ENCODE data around the gene MZB1.

MZB1 gene, protein sequence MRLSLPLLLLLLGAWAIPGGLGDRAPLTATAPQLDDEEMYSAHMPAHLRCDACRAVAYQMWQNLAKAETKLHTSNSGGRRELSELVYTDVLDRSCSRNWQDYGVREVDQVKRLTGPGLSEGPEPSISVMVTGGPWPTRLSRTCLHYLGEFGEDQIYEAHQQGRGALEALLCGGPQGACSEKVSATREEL

DNA sequence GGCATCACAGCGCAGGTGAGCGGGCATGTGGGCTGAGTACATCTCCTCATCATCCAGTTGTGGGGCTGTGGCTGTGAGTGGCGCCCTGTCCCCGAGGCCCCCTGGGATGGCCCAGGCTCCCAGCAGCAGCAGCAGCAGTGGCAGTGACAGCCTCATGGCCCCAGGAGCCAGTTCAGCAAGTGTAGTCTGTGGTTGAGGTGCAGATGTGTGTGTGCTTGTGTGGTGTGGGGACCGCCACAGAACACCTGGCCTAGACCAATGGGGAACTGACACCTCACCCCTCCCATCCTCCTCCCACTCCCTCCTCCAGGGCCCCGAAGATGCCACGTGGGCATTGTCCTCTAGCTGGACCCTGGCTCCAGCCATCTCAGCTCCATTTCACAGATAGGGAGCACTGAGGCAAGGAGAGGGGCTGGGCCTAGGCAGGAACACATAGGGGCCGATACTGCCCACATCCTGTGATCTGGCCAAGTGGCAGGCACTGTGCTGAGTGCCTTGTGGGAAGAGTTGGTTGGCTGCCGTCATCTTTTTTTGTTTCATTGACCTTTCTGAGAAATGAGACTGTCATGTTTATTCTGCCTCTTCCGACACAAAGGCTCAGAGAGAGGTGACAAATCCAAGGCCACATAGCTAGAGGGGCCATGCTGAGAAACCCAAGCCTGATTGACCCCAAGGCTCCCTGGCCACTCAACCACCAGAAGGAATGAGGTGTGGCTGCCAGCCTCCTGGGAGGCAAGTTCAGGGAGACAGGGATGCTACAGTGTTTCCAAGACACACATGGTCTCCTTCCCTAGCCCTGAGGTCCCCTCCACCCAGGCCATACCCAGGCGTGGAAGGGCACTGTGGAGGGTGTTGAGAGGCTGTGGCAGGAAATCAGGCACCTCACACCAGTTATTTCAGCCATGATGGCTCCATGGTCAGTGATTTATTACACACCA lies at the start of gene MZB1:
Gene MZB1 (minus strand): TSS at position 213 of the 938 bp plus-strand sequence. CDS start 57 bp downstream, at position 156.
- peak in 1 of 2 experiments; percentile 19 for DNase-seq

DNA sequence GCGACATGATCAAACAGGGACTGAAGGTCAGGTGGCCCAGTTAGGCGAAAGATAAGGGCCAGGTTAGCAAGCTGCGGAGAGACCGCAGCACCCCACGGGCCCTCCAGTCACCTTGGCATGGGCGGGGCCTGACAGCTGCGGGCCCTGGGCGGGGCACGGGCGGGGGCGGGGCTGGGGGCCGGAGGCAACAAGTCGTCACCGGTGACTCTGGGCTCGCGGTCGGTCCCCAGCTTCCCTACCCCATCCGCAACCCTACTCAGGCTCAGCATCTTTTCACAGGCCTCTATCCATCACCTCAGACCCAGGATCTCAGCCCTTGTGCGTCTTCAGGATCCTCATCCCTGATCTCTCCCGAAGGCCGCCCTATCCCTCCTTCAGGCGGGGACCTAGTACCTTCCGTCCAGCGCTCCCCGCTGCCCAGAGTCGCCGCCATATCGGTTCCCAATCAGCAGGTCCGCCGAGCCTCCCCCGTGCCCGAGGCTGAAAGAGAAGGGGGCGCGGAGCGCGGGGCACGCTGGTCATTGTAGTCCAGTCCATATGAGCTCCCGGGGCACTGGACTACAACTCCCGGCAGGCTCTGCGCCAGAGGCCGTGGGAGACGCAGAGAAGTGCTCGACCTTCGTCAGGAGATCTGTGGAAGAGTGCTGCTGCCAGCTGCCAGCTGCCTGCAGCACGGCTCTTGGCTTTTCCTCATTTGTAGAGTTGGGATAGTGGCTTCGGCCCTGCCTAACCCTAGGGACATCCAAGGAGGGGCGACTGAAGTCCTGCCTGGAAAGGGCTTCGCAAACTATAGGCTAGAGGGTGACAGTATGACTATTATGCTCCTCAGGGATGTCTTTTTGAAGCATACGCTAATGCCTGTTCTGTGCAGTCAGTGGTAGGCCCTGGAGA lies 49.5 kb upstream of the MZB1 start, which contains the start of gene DNAJC18:
Gene DNAJC18 (minus strand): TSS at position 513 of the 891 bp plus-strand sequence. CDS start 80 bp downstream, at position 433.
- DNase-seq, result peak; percentile 91 to 92

DNA sequence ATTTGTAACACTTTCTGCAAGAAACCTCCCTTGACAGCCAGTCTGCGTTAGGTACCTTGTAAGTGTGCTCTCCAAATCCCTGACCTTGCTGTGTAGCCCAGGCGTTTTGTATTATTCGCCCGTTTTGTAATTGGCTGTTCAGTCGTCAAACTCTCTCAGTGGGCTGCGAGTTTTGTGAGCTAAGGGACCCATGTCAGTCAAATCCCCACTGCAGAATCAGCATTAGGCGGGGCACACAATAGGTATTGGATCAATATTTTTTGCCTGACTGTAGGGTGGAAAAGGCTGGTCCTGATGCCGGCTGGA lies 48.9 kb upstream of the MZB1 start:
- no peak for DNase-seq

DNA sequence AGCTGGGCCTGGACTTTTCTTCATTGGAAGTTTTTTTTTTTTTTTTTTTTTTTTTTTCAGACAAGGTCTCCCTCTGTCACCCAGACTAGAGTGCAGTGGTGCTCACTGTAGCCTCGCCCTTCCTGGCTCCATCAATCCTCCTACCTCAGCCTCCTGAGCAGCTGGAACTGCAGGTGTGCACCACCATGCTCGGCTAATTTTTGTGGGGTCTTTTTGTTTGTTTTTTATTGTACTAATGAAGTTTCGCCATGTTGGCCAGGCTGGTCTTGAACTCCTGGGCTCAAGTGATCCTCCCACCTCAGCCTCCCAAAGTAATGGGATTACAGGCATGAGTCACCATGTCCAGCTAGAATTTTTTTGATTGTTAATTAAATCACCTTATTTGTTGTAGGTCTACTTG lies 46.0 kb upstream of the MZB1 start:
- no peak for DNase-seq

DNA sequence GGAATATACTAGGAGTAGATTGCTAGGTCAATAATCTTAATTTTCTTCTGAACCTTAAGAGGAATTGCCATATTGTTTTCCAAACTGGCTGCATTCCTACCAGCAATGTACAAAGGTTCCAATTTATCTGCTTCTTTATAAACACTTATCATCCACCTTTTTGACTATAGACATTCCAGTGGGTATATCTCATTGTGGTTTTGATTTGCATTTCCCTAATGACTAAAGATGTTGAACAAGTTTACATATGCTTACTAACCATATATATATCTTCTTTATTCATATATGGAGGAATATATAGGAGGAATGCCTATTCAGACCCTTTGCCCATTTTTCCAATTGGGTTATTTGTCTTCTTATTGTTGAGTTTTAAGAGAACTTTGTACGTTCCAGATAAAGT lies 42.0 kb upstream of the MZB1 start:
- no peak for DNase-seq

DNA sequence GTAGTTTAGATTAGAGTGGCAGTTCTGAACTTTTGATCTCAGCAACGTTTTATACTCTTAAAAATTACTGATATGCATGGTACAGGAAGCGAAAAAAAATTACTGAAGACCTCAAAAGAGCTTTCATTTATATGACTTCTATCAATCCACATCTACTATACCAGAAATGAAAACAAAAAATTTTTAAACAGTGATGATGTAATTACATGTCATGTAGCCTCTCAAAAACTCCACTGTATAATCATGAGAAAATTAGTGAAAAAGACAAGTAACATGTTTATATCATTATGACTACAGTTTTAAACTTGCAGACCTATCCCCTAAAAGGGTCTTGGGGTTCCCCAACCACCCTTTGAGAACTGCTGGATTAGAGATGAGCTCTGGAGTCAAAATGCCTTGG lies 40.3 kb upstream of the MZB1 start:
- DNase-seq, result no peak

DNA sequence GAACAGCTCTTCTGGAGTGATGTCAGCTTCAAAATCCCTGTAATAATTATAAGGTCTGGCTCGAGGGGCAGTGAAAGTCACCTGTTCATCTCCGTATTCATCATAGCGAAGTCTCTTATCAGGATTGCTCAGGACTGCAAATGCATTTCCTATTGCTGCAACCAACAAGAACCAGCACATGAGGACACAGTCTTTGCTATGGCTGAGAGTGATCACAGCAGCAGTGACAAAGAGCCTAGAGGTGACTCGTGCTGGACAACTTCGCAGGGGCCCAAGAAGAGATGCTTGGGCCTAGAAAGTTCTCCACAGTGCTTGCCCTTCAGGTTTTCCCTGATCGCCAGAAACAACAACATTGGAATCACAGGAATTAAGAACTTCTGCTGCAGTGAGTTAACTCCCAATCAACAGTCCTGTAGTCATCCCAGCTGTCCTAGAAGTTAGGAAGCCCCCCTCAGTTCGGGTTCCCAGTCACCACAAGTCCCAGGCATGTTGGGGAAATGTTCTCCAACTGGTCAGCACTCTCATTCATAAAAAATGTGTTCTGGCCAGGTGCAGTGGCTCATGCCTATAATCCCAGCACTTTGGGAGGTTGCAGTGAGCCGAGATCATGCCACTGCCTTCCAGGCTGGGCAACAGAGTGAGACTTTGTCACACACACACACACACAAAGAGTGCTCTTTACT lies 36.6 kb upstream of the MZB1 start:
- DNase-seq, result no peak

DNA sequence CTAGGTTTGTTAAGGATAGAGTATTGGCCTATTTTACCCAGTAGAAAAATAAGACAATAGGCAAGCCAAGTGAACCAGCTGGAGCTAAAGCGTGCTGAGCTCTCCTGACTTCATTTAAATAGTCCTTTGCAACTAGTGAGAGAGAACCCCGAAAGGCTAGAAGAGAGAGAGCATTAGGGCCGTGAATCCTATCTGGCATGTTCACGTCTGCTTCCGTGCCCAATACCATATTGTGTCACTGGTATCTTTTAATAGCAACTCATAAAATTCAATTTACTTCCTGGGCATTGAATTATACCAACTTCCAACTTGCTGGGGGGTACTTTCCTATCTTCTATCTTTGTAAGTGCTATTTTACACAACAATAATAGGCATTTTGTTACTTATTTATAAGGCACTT lies 35.8 kb upstream of the MZB1 start:
- DNase-seq, result no peak

DNA sequence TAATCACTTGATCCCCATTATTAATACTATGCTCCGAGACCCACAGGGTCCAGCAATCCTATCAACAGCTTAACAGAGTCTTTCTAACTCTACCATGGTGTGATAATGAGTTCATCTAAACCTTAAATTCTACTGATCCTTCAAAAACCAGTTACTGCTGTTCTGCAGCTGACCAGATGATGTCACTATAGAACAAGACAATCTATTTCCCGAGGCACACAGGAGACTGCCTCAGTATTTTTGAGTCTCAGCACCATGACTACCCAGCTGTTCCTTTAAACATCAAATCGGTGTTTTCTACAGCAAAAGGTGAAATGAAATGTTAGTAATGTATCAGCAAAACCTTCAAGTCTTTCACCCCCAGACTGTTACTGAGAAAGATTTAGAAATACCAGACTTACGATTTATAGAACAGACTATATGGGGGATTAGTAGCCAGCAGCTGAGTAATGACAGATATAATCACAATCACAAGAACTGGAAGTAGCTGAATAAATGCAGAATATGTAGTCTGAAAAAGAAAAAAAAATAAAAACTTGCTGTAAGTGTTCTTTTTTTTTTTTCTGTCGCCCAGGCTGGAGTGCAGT lies 32.7 kb upstream of the MZB1 start:
- peak; percentile 90 to 91 for DNase-seq

DNA sequence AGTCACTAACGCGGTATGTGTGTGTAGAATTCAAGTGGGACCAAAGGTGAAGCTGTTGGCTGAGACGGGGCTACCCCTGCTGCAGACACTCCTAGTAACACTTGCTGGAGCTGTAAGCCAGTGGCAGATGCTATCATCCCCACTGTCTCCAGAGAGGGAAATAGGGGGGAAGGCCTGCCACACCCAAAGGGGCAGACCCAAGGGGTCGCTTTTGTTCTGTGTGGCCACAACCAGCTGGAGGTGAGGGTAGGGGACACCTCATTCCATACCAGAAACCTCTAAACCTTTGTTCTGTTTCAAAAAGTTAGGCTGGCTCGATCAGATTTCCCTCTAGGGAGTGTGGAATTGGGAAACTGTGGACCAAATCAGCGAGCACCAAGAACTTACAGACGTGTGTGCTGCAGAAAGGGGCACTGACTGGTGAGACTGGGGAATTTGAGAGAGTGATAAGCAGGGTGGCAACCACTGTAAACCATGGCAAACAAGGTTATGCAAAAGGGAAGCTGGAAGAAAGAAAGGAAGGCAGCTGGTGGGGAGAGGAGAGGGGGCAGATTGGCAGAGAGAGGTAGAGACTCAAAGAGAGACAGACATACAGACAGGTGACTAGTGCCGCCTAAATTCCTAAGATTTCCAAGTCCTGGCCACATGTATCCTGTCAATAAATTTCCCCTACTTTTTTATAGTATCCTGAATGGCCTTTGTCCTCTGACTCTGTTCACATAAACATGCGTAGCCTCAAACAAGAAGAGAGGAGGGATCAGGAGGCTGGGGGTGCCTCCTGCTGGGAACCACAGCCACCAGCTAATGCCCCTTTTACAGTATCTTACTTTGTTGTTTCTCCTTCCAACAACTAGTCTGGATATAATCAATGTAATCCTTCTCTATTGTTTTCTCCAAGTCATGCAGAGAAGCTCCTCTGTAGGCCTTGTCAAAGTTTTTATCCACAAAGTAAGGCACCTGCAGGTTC lies 29.8 kb upstream of the MZB1 start:
- DNase-seq, result no peak

DNA sequence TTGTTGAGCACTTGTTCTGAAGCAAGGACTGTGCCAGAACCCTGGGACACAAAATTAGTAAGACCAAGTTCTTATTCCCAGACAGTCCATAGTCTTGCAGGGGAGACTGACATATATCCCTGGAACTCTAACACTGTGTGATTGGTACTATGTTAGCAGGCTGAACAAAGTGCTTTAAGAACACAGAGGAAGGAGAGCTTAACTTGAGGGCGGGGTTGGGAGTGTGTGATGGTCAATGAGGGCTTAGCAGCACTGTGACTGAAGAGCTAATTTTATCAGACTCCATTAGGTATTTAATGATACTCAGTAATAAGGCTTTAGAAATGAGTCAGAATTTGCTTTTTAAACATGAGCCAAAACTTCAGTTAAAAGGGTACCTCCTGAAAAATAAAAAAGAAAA lies 29.1 kb upstream of the MZB1 start:
- DNase-seq, result no peak

DNA sequence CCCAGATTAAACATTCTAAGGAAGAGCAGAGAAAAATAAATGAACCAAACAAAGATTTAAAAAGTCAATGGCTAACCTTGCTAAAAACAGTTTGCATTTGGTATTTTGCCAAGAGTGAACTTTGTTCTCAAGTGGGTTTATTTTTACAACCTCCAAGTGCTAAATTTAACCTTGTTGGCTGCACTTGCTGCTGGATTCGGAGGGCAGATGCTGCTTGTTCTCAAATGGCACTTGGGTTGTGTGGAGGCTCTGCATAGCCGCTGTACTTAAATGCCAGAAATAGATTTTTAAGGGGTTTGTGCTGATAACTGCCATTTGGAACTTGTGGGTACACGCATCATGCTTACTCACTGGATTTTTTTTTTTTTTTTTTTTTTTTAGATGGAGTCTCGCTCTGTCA lies 27.5 kb upstream of the MZB1 start:
- DNase-seq, result peak; percentile 62 to 66

DNA sequence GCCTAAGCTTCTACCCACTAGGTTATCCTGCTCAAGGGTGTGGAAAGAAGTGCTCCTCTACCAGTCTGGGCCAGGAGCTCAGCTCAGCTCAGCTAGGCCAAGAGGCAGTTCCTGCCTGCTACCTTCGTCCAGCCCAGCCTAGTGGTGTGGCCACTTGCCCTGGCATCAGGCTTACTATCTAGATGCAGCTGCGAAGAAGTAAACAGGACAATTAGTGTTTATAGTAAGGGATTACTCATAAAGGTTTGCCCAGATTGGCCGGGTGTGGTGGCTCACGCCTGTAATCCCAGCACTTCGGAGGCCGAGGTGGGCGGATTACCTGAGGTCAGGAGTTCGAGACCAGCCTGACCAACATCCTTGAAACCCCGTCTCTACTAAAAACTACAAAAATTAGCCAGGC lies 26.9 kb upstream of the MZB1 start:
- no peak for DNase-seq

DNA sequence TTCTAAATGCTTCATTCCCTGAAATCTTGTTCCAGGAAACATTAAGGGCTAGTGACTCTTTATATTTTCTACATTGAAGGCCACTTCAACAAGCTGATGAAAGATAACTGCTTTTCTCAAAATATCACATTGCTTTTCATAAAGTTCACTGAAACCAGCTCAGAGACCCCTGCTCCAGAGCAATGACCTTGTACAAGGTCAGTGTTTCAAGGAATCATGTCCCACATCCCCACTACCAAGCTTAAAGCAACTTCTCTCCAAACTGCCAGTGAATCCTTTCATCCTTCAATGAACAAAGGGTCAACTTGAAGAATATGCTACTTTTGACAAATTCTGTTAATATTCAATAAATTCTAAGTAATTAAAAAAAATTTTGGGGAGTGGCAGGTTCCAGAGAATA lies 26.2 kb upstream of the MZB1 start:
- no peak for DNase-seq

DNA sequence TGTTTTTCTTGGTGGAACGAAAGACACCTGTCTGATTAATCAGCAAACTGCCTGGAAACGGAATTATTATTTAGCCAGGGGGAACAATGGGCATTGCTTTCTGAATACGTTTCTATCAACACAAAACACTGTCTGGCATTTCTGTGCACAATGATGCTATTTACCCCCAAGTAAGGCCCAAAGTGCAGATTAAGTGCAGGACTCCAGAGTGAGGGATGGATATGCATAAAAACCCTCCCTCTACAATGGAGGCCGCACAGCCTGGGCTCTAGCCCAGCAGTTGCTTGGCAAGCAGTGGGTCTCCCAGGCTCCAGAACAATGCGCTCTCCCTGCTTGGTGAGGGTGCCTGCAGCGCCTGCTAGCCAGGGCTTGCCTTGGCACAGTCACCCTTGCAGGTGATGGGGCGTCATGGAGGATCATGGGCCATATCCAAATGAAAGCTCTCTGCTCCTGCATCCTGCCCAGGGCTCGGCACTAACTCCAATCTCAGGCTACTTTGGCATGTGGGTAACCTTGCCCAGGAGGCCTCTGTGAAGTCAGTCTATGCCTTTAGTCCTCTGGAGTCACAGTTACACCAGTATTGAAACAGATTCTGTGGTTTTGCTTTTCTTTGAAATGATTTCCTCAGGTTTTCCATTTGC lies 25.6 kb upstream of the MZB1 start:
- DNase-seq, result no peak

DNA sequence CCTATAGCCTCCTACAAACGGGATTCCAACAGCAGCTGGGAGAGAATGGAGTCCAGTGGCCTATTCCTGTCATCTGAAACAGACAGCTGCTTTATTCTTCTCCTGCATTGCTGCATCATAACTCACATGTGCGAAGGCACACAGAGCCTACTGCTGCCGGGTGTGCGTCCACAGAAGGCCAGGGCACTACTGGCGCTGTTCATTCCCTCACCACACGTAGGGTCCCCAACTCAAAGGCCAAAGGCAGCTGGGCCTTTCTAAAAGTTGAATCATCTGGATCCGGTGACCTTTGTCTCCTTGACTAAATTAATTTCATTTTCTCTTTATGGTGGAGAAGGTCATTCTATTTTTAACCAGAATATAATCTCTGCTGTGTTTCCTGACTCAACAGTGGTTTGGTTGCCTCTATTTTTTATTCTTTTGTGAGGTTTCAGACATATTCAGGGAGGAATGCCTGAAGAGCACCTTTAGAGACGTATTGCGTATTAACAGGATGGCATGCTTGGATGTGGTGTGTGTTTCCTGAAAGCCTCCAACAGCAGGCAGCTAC lies 24.9 kb upstream of the MZB1 start:
- DNase-seq, result no peak

DNA sequence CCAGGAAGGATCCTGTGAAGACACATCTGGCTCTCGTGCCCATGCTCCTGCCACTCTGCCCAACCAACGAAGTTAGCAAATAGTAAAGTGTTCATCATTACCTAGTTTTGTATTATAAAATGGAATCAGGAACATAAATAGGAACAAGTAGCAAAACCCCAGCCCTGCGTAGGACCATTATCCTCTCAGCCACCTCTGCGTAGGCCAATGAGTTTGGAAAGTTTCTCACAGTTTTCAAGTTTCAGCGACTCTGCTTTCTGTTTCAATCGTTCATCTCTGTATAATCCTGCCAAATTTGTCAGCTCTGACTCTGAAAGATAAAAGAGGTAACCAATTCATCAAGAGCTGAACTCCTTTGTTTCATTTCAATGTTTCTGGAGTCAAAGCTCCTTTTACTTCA lies 24.2 kb upstream of the MZB1 start:
- DNase-seq, result no peak

DNA sequence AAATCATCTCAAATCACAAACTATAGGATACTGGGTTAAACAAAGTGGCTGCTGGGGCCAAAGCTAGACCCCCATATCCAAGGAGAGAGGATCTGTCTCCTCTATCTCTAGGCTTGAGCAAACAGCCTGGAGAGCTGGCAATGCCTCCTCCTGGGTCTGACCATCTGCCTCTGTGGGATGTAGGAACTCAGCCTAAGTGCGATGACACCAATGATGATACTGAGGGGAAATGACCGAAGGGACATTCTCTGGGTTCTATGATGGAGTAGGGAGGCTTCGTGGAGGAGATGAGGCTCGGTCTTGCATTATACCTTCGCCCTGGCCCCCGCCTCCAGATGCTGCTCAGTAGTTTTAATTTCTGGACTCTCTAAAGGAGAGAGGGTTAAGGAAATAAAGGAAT lies 23.4 kb upstream of the MZB1 start:
- DNase-seq, result no peak

DNA sequence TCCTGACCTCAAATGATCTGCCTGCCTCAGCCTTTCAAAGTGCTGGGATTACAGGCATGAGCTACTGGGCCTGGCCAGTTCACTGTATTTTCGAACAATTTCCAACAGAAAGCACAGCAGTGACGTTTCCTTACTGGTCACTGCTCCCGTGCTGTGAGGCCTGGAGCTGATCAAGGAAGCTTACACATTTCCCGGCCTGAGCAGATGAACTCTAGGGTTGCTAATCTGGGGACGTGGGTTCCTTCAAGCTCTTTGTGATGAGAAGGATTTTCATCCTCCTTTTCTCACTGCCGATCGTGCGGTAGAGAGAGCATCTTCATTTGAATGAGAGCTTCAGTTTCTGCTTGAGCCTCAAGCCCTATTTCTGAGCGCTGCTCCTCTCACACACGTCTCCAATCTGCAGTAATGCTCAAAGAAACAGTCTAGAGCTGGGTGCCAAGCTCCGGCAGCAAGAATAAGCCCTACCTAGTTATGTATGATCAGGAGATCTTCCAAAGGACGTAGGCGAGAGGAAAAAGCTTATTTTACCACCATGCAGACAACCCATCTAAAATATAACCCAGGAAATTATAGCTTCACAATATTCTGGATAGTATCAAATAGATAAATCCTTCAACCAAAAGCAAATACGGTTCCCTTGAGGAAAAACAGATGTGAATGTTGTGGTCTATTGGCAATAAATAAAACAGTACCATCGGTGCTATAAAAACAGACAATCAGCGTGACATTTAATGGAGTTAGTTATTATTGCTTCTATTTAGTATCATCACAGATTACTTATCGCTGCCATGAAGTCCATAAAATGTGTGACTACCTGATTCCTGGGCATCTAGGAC lies 21.5 kb upstream of the MZB1 start:
- DNase-seq, result no peak
